HG03066 (cell line): ENCODE measurements around the gene UBFD1.
"Not testable (repeated sequence)": the region's sequence is repeated elsewhere in the genome, so short reads cannot be mapped to it uniquely, and the experiment has no call there.

Experiments used
- ATAC-seq: cut with Tn5 transposase; IDR thresholded peaks from one replicate; pipeline ENCODE4 v1.9.1; 2021; ENCODE audit warnings: low read depth; ENCODE audit not compliant: unreplicated experiment

The UBFD1 gene

GRCh38 chr16:23595951-23596720 is 38.6 kb downstream of the UBFD1 start, which contains the start of gene NDUFAB1:
Gene NDUFAB1, minus strand, starts transcription at chr16:23596316. Its CDS starts 26 bp downstream, at chr16:23596290.
- ATAC-seq: peak; percentile 90

GRCh38 chr16:23597003-23597756 is 39.7 kb downstream of the UBFD1 start:
- no peak for ATAC-seq

- no peak for ATAC-seq
Measured at GRCh38 chr16:23607726-23608125, 50.2 kb downstream of the UBFD1 start.

GRCh38 chr16:23608194-23608593 is 50.7 kb downstream of the UBFD1 start:
- no peak for ATAC-seq

GRCh38 chr16:23609929-23610328 is 52.4 kb downstream of the UBFD1 start:
- no peak for ATAC-seq

GRCh38 chr16:23610905-23611304 is 53.4 kb downstream of the UBFD1 start:
- not testable (repeated sequence) for ATAC-seq

- no peak for ATAC-seq
Measured at GRCh38 chr16:23611936-23612335, 54.4 kb downstream of the UBFD1 start.

- no peak for ATAC-seq
Measured at GRCh38 chr16:23615805-23616204, 58.3 kb downstream of the UBFD1 start.
